Effector memory CD4-positive, alpha-beta T cell (primary cell): ENCODE measurements around the gene ACO1.

ENCODE experiments used
- DNase-seq, 3 donors: peaks; one replicate each; pipeline ENCODE4 v3.0.0-alpha.2; 2020
- H3K27ac ChIP-seq: 2 replicates; pipeline ENCODE4 v1.7.0; 2013; ENCODE audit warnings: mild to moderate bottlenecking, low read length, moderate library complexity; ENCODE audit not compliant: insufficient read depth, poor library complexity, severe bottlenecking
- H3K27me3 ChIP-seq: replicated peaks from 2 replicates; pipeline ENCODE4 v1.7.0; 2013; ENCODE audit warnings: mild to moderate bottlenecking, low read length; ENCODE audit not compliant: insufficient read depth, control insufficient read depth, poor library complexity, severe bottlenecking
- H3K36me3 ChIP-seq: 2 replicates; pipeline ENCODE4 v1.7.0; 2013; ENCODE audit warnings: mild to moderate bottlenecking, low read length, moderate library complexity; ENCODE audit not compliant: control insufficient read depth, insufficient read depth
- H3K4me1 ChIP-seq: 2 replicates; pipeline ENCODE4 v1.7.0; 2013; ENCODE audit warnings: low read length, mild to moderate bottlenecking; ENCODE audit not compliant: control insufficient read depth, insufficient read depth, poor library complexity, severe bottlenecking
- H3K4me3 ChIP-seq: 2 replicates; pipeline ENCODE4 v1.7.0; 2013; ENCODE audit warnings: low read length, low read depth, mild to moderate bottlenecking; ENCODE audit not compliant: insufficient read depth, poor library complexity, severe bottlenecking
- H3K9me3 ChIP-seq: 2 replicates; pipeline ENCODE4 v1.7.0; 2013; ENCODE audit warnings: mild to moderate bottlenecking, low read length, moderate library complexity; ENCODE audit not compliant: control insufficient read depth

Gene ACO1

GRCh38 chr9:32395510-32396216 is 11.2 kb downstream of the ACO1 start:
- Histone ChIP-seq H3K4me3 (no peak overlapping the region), H3K27ac (no peak overlapping the region), H3K27me3 (no peaks in the 10 kb centered on the region), H3K9me3 (no peaks in the 10 kb centered on the region), H3K4me1 (no peaks in the 10 kb centered on the region), H3K36me3 (no peaks in the 10 kb centered on the region)
- DNase-seq, result no peak

- DNase-seq, result no peak
- H3K9me3 ChIP-seq, result no peaks in the 10 kb centered on the region
- no peak overlapping the region for H3K27ac ChIP-seq
- no peaks in the 10 kb centered on the region for H3K27me3 ChIP-seq
- H3K4me3 ChIP-seq, result no peak overlapping the region
- H3K36me3 ChIP-seq, result no peaks in the 10 kb centered on the region
- H3K4me1 ChIP-seq, result no peaks in the 10 kb centered on the region
These were observed 13.8 kb downstream of the ACO1 start for GRCh38 chr9:32398207-32398606.

- no peaks in the 10 kb centered on the region for H3K36me3 ChIP-seq
- no peak for DNase-seq
These were observed 14.8 kb downstream of the ACO1 start for GRCh38 chr9:32399110-32399815.

DNA sequence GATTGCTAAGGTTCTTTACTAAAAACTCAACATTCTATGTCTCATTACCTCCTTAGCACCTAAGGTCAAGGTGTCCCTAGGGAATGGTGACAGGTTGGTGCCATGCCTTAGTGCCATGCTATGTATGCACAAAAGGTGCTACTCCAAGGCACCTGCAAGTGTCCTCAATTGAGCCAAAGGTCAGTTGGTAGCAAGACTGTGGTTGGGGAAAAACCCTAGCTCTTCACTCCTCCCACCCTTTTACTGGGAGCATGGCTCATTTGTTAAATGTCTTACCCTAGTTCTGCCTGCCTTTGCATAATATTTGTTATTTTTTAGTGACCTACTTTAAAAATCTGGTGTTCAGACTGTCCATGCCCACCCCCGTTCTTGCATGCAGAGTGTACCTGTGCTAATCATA is 17.0 kb downstream of the ACO1 start:
- Histone ChIP-seq H3K9me3 (no peaks in the 10 kb centered on the region), H3K4me1 (no peaks in the 10 kb centered on the region), H3K27ac (no peak overlapping the region), H3K27me3 (no peaks in the 10 kb centered on the region), H3K4me3 (no peak overlapping the region), H3K36me3 (no peaks in the 10 kb centered on the region)
- no peak for DNase-seq

More at GRCh38 chr9:32399110-32399815, 14.8 kb downstream of the ACO1 start:
- no peak overlapping the region for H3K4me3 ChIP-seq
- no peaks in the 10 kb centered on the region for H3K27me3 ChIP-seq
- H3K9me3 ChIP-seq, result no peaks in the 10 kb centered on the region
- no peak overlapping the region for H3K27ac ChIP-seq
- no peaks in the 10 kb centered on the region for H3K4me1 ChIP-seq

- Histone ChIP-seq H3K4me1 (no peaks in the 10 kb centered on the region), H3K4me3 (no peak overlapping the region), H3K36me3 (peaks cover 6% of the 10 kb centered on the region), H3K9me3 (no peaks in the 10 kb centered on the region), H3K27ac (no peak overlapping the region), H3K27me3 (no peaks in the 10 kb centered on the region)
- no peak for DNase-seq
These were observed 19.3 kb downstream of the ACO1 start for GRCh38 chr9:32403567-32404260.

DNA sequence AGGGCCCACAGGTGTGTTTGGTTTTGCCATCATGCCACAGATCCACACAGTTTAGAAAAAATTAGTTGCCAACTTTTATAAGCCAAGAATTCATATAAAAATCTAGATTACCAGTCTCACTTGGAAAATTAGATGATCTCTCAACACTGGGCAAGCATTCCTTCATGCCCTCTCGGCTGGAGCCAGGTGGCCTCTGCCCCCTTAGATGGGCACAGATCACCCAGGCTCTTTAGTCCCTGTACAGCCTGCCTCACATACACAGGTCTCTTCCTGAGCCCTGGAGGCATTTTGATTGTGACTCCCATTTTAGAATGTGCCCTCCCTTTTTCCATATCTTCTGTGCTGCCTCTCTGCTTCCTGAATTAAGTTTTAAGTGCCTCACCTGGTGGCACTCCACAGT is 20.0 kb downstream of the ACO1 start:
- H3K27ac ChIP-seq, result no peak overlapping the region
- no peak overlapping the region for H3K4me3 ChIP-seq
- no peak for DNase-seq
- no peaks in the 10 kb centered on the region for H3K27me3 ChIP-seq
- H3K4me1 ChIP-seq, result no peaks in the 10 kb centered on the region
- H3K9me3 ChIP-seq, result no peaks in the 10 kb centered on the region
- peaks cover 10% of the 10 kb centered on the region for H3K36me3 ChIP-seq

DNA sequence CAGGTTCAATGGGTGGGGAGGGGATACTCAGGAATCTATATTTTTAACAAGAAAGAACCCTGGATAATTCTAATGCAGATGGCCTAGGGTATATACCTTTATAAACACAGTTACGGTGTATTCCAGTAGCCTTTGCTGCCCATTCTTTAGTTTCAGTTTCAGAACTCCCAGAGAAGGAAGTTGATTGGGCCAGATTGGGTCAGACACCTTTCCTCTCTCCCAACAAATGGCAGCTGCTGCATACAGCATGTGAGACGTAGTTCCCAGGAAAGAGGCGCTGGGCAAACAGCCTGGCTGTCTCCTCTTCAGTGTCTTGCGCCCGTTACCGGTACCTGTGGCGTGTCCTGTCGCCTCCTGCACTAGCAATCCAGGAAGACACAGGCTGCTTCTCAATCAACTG is 20.4 kb downstream of the ACO1 start:
- Histone ChIP-seq H3K4me1 (no peaks in the 10 kb centered on the region), H3K27me3 (no peaks in the 10 kb centered on the region), H3K27ac (no peak overlapping the region), H3K36me3 (peaks cover 10% of the 10 kb centered on the region), H3K4me3 (no peak overlapping the region), H3K9me3 (no peaks in the 10 kb centered on the region)
- no peak for DNase-seq

DNA sequence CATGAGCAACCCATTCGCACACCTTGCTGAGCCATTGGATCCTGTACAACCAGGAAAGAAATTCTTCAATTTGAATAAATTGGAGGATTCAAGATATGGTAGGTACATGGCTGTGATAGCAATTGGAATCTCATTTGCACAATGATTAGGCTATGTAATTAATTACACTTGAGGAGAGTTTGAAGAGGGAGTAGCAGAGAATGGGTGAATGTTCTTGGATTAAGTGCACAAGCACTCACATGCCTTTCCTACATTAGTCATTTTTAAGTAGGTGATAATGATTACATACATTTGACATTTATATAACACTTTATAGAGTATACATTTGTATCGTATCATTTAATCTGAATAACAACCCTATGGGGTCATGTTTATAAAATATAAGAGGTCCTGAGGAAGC is 21.1 kb downstream of the ACO1 start:
- Histone ChIP-seq H3K27ac (no peak overlapping the region), H3K9me3 (no peaks in the 10 kb centered on the region), H3K4me1 (no peaks in the 10 kb centered on the region), H3K36me3 (peaks cover 10% of the 10 kb centered on the region), H3K27me3 (no peaks in the 10 kb centered on the region), H3K4me3 (no peak overlapping the region)
- no peak for DNase-seq

- H3K27ac ChIP-seq, result no peak overlapping the region
- H3K36me3 ChIP-seq, result peaks cover 15% of the 10 kb centered on the region
- H3K4me1 ChIP-seq, result no peaks in the 10 kb centered on the region
- no peaks in the 10 kb centered on the region for H3K9me3 ChIP-seq
- no peak overlapping the region for H3K4me3 ChIP-seq
- no peaks in the 10 kb centered on the region for H3K27me3 ChIP-seq
- no peak for DNase-seq
These were observed 21.6 kb downstream of the ACO1 start for GRCh38 chr9:32406046-32406445.

DNA sequence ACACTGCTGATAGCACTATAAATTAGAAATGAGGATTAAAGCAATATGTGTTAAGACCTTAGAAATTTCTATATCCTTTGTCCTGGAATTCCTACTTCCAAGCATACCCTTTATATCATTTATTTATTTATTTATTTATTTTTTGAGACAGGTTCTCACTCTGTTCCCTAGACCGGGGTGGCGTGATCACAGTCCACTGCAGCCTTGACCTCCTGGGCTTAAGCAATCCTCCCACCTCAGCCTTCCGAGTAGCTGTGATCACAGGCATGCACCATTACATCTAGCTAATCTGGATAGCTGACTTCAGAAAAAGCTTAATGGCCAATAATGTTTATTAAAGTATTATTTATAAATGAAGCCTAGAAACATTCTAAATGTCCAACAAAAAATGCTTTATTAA is 27.3 kb downstream of the ACO1 start:
- no peak for DNase-seq
- H3K36me3 ChIP-seq, result peaks cover 15% of the 10 kb centered on the region
- H3K4me3 ChIP-seq, result no peak overlapping the region
- H3K27ac ChIP-seq, result no peak overlapping the region
- H3K4me1 ChIP-seq, result no peaks in the 10 kb centered on the region
- H3K27me3 ChIP-seq, result no peaks in the 10 kb centered on the region
- no peaks in the 10 kb centered on the region for H3K9me3 ChIP-seq
